ENCODE data around the gene QRSL1.

QRSL1 gene

GRCh38 chr6:106648651-106649308 lies 19.4 kb downstream of the QRSL1 start:
- H3K36me3 ChIP-seq (ENCODE audit: insufficient read depth) = no peaks in the 10 kb centered on the region
- H3K9ac ChIP-seq = no peak overlapping the region
- H3K4me1 ChIP-seq (ENCODE audit: low read depth, poor library complexity, severe bottlenecking) = no peaks in the 10 kb centered on the region
- H3K4me3 ChIP-seq (IDR thresholded peaks at IDR 0.05; ENCODE audit: insufficient read depth, low read depth, low read length) = no peak overlapping the region
- H3K4me2 ChIP-seq = no peak overlapping the region
- no peak overlapping the region for H2AFZ ChIP-seq (ENCODE audit: low read depth)
- no peaks in the 10 kb centered on the region for H4K20me1 ChIP-seq (ENCODE audit: insufficient read depth)
- no peak overlapping the region for H3K27ac ChIP-seq
- no peaks in the 10 kb centered on the region for H3K27me3 ChIP-seq (ENCODE audit: insufficient read depth, low read depth)
- no peak for TF ChIP-seq CTCF (conservative IDR thresholded peaks at IDR 0.05; ENCODE audit: low read depth, low read length)
- no peaks in the 10 kb centered on the region for H3K79me2 ChIP-seq (ENCODE audit: insufficient read depth, low read depth)

DNA sequence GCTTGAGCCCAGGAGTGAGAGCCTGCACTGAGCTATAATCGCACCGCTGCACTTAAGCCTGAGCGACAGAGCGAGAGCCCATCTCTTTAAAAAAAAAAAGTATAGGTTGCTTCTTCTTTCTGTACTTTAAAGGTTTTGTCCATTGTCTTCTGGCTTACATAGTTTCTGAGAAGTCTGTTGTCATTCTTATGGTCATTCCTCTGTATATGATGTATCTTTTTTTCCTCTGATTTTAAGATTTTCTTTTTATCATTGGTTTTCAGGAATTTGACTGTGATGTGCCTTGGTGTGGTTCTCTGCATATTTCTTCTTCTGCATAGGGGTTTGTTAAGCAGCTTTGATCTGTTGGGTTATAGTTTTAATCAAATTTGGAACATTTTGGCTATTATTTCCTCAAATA lies 29.1 kb downstream of the QRSL1 start:
- Histone ChIP-seq H3K4me1 (ENCODE audit: low read depth, poor library complexity, severe bottlenecking) (no peaks in the 10 kb centered on the region), H3K79me2 (ENCODE audit: insufficient read depth, low read depth) (no peaks in the 10 kb centered on the region), H3K4me3 (IDR thresholded peaks at IDR 0.05; ENCODE audit: insufficient read depth, low read depth, low read length) (no peak overlapping the region), H3K36me3 (ENCODE audit: insufficient read depth) (no peaks in the 10 kb centered on the region), H3K9ac (no peak overlapping the region), H2AFZ (ENCODE audit: low read depth) (no peak overlapping the region), H3K27ac (no peak overlapping the region), H4K20me1 (ENCODE audit: insufficient read depth) (no peaks in the 10 kb centered on the region), H3K27me3 (ENCODE audit: insufficient read depth, low read depth) (no peaks in the 10 kb centered on the region), H3K4me2 (no peak overlapping the region)
- no peak for TF ChIP-seq CTCF (conservative IDR thresholded peaks at IDR 0.05; ENCODE audit: low read depth, low read length)

DNA sequence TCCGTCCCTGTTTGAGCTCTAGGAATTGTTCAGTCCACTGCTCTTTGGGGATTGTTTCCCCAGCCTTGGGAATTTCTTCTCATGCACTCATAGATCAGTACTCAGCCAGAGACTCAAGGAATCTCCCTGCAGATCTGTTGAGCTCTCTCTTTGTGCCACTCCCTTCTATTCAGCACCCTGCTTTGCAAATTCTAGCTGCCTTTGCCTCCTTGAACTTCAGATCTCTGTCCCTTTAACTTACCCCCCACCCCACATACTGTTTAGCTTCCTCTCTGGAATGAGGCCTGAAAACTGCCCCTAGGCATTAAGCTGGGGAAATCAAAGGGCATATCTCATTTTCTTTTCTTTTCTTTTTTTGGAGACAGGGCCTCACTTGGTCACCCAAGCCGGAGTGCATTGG lies 30.5 kb downstream of the QRSL1 start:
- H3K79me2 ChIP-seq (ENCODE audit: insufficient read depth, low read depth) = no peaks in the 10 kb centered on the region
- H3K4me2 ChIP-seq = no peak overlapping the region
- H4K20me1 ChIP-seq (ENCODE audit: insufficient read depth) = no peaks in the 10 kb centered on the region
- H2AFZ ChIP-seq (ENCODE audit: low read depth) = no peak overlapping the region
- H3K27ac ChIP-seq = no peak overlapping the region
- no peaks in the 10 kb centered on the region for H3K36me3 ChIP-seq (ENCODE audit: insufficient read depth)
- H3K9ac ChIP-seq = no peak overlapping the region
- no peak overlapping the region for H3K4me3 ChIP-seq (IDR thresholded peaks at IDR 0.05; ENCODE audit: insufficient read depth, low read depth, low read length)
- H3K4me1 ChIP-seq (ENCODE audit: low read depth, poor library complexity, severe bottlenecking) = no peaks in the 10 kb centered on the region
- H3K27me3 ChIP-seq (ENCODE audit: insufficient read depth, low read depth) = no peaks in the 10 kb centered on the region
- TF ChIP-seq CTCF (conservative IDR thresholded peaks at IDR 0.05; ENCODE audit: low read depth, low read length) = no peak

DNA sequence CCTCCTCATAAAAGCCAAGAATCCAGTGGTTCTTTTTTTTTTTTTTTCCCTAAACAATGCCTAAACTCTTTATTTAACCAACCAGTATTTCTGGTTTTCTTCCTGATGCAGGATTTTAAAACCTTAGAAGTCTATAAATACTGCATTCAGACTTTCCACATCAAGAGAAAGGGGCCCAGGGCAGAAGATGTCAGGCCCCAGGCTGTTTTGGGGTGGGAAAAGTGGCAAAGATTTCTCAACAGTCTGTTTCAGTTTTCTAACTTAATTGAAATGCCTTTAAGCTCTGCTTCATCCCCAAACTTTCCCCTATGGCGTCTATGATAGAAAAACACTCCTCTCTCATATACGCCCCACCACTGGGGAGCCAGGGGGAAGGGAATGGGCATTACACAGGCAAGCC lies 33.1 kb downstream of the QRSL1 start:
- Histone ChIP-seq H3K79me2 (ENCODE audit: insufficient read depth, low read depth) (no peaks in the 10 kb centered on the region), H3K27me3 (ENCODE audit: insufficient read depth, low read depth) (no peaks in the 10 kb centered on the region), H2AFZ (ENCODE audit: low read depth) (no peak overlapping the region), H3K27ac (no peak overlapping the region), H3K4me1 (ENCODE audit: low read depth, poor library complexity, severe bottlenecking) (no peaks in the 10 kb centered on the region), H3K9ac (no peak overlapping the region), H3K36me3 (ENCODE audit: insufficient read depth) (no peaks in the 10 kb centered on the region), H4K20me1 (ENCODE audit: insufficient read depth) (no peaks in the 10 kb centered on the region), H3K4me2 (no peak overlapping the region), H3K4me3 (IDR thresholded peaks at IDR 0.05; ENCODE audit: insufficient read depth, low read depth, low read length) (no peak overlapping the region)
- no peak for TF ChIP-seq CTCF (conservative IDR thresholded peaks at IDR 0.05; ENCODE audit: low read depth, low read length)
